ENCODE measurements around the gene MARK2. TPM values are rescaled to one million over a fixed set of nuclear protein-coding genes. Genes with fewer than 3 reads are reported as not detected.
"Not testable (repeated sequence)": the region's sequence is repeated elsewhere in the genome, so short reads cannot be mapped to it uniquely, and the experiment has no call there.

The MARK2 gene
- total RNA-seq: 36.5 and 38.8 TPM in 2 replicates

DNA sequence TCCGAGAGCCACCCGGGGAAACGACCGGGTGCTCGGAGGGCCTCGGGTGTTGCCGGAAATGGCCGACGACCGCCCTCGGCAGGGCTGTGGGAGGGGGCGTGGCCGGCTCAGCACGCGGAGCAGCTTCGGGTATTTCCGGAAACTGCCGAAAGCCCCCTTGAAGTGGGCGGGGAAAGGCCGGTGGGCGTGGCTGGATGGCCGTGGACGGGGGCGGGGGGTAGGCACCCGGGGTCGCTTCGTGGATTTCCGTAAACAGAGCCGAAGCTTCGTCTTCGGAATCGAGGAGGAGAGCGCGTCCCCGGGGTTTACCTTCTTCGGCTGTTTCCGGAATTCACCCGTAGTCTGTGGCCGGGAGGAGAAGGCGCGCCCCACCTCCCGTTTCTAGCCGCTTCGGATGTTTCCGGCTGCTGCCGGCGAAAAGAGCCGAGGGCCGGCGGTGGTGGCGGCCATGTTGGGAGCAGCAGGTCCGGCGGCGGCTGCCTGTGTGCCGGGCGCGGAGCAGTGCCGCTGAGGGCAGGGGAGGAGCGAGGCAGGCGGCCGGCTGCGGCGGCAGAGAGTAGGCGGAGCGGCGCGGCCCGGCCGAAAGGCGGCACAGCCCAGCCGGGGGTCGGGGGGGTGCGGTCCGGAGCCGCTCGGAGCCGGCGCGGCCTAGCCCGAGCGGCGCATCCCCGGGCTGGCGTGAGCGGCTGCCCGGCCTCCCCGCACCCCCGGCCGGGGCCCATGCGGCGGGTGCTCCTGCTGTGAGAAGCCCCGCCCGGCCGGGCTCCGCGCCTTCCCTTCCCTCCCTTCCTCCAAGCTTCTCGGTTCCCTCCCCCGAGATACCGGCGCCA, at the start of gene MARK2:
TSS of gene MARK2 (plus strand) at position 433 of the 830 bp plus-strand sequence. CDS start at position 830, 397 bp downstream.
- intact Hi-C loops (cut with micrococcal nuclease): loop anchor here (1.0 to 10.0 kb wide), 5 partner anchors 49 to 310 kb away; partner anchors contain the start of genes COX8A and ZFTA
- no peaks in the 10 kb centered on the region for H3K9me3 Mint-ChIP-seq
- peak; percentile 99 for DNase-seq (ENCODE audit: low spot score)

DNA sequence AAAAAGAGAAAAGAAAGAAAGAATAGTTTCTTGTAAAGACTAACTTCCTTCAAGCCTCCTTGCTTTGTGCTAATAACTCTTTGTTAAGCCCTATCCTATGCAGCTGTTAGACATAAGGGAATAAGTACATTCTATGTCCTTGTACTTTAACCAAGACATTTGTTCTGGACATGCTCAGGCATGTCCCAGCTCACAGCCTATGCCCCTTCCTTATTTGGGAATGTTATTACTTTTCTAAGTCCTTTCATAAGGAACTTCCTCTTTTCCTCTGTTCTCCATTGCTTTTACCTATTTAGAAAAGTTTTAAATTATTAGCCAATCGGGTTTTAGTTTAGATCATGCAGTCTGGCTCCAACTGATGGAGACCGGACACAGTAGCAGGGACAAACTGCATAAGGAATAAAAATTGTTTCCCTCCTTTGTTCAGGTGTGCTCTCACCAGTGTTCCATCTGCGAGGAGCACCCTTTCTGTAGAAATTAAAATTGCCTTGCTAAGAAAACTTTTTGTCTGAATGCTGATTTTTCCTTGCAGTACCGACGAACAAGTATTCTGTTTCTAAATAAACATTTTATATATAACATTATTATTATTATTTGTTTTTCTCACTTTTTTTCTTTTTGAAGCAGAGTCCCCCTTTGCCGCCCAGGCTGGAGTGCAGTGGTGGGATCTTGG, 47.3 kb upstream of the MARK2 start:
- Mint-ChIP-seq H3K27ac (no peak overlapping the region), H3K4me1 (ENCODE audit: low read depth) (no peaks in the 10 kb centered on the region), H3K9me3 (peaks cover 19% of the 10 kb centered on the region)

More for the DNA sequence above, at the start of gene MARK2:
- Mint-ChIP-seq H3K27me3 (ENCODE audit: low read depth) (no peaks in the 10 kb centered on the region), H3K27ac (peak within 1 kb of the TSS; percentile 85), H3K4me1 (ENCODE audit: low read depth) (peaks cover 48% of the 10 kb centered on the region), H3K36me3 (ENCODE audit: low read depth) (peaks cover 39% of the 10 kb centered on the region), H3K4me3 (ENCODE audit: low read depth) (peak within 1 kb of the TSS; percentile 87)

DNA sequence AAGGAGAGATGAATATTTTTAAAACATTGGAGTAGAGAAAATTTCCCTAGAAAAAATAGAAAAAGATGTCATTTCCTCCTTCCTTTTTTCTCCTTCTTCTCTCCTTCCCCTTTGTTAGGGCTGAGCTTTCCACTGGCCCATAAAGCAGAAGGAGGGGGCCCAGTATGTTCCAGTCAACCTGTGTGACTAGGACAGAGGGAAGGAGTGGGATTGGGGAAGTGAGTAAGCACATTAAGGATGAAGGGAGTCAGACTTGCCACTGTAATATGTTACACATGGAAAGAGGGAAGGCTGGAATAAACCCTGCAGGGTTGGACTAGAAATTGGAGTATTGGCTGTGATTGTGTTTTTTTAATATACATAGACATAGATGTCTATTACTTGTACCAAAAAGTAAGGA, 45.7 kb upstream of the MARK2 start:
- H3K9me3 Mint-ChIP-seq: peaks cover 19% of the 10 kb centered on the region
- no peaks in the 10 kb centered on the region for H3K4me1 Mint-ChIP-seq (ENCODE audit: low read depth)
- DNase-seq (ENCODE audit: low spot score): no peak
- no peaks in the 10 kb centered on the region for H3K36me3 Mint-ChIP-seq (ENCODE audit: low read depth)
- intact Hi-C loops (cut with micrococcal nuclease): no loop called here
- H3K27ac Mint-ChIP-seq: no peak overlapping the region
- peaks cover 2% of the 10 kb centered on the region for H3K27me3 Mint-ChIP-seq (ENCODE audit: low read depth)
- H3K4me3 Mint-ChIP-seq (ENCODE audit: low read depth): no peak overlapping the region

More for the DNA sequence above, 47.3 kb upstream of the MARK2 start:
- intact Hi-C loops (cut with micrococcal nuclease): no loop called here
- Mint-ChIP-seq H3K4me3 (ENCODE audit: low read depth) (no peak overlapping the region), H3K36me3 (ENCODE audit: low read depth) (no peaks in the 10 kb centered on the region), H3K27me3 (ENCODE audit: low read depth) (peaks cover 2% of the 10 kb centered on the region)
- DNase-seq (ENCODE audit: low spot score): no peak

DNA sequence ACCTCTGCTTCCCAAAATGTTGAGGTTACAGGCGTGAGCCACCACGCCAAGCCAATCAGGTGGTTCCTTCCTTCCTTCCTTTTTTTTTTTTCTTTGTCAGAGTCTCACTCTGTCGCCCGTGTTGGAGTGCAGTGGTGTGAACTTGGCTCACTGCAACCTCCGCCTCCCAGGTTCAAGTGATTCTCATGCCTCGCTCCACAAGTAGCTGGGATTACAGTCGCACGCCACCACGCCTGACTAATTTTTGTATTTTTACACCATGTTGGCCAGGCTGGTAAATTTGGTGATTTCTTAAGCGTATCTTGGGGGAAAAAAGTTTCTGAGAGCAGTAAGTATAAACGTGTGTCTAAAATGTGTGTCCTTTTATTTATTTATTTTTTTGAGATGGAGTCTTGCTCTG, 43.8 kb upstream of the MARK2 start:
- intact Hi-C loops (cut with micrococcal nuclease): no loop called here
- peaks cover 19% of the 10 kb centered on the region for H3K9me3 Mint-ChIP-seq
- H3K36me3 Mint-ChIP-seq (ENCODE audit: low read depth): no peaks in the 10 kb centered on the region
- no peaks in the 10 kb centered on the region for H3K4me1 Mint-ChIP-seq (ENCODE audit: low read depth)
- H3K4me3 Mint-ChIP-seq (ENCODE audit: low read depth): no peak overlapping the region
- H3K27ac Mint-ChIP-seq: no peak overlapping the region
- peaks cover 2% of the 10 kb centered on the region for H3K27me3 Mint-ChIP-seq (ENCODE audit: low read depth)
- no peak for DNase-seq (ENCODE audit: low spot score)

DNA sequence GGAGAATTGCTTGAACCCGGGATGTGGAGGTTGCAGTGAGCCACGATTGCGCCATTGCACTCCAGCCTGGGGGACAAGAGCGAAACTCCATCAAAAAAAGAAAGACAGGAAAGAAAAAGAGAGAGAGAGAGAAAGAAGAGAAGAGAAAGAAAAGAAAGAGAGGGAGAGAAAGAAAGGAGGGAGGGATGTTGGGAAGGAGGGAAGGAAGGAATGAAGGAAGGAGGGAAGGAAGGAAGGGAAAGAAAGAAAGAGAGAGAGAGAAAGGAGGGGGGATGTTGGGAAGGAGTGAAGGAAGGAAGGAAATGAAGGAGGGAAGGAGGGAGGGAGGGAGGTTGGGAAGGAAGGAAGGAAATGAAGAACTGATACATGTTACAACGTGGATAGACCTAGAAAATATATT, 38.0 kb upstream of the MARK2 start:
- H3K36me3 Mint-ChIP-seq (ENCODE audit: low read depth): no peaks in the 10 kb centered on the region
- H3K4me3 Mint-ChIP-seq (ENCODE audit: low read depth): no peak overlapping the region
- no peak overlapping the region for H3K27ac Mint-ChIP-seq
- H3K4me1 Mint-ChIP-seq (ENCODE audit: low read depth): no peaks in the 10 kb centered on the region
- no peaks in the 10 kb centered on the region for H3K9me3 Mint-ChIP-seq
- intact Hi-C loops (cut with micrococcal nuclease): no loop called here
- no peak for DNase-seq (ENCODE audit: low spot score)
- peaks cover 2% of the 10 kb centered on the region for H3K27me3 Mint-ChIP-seq (ENCODE audit: low read depth)

DNA sequence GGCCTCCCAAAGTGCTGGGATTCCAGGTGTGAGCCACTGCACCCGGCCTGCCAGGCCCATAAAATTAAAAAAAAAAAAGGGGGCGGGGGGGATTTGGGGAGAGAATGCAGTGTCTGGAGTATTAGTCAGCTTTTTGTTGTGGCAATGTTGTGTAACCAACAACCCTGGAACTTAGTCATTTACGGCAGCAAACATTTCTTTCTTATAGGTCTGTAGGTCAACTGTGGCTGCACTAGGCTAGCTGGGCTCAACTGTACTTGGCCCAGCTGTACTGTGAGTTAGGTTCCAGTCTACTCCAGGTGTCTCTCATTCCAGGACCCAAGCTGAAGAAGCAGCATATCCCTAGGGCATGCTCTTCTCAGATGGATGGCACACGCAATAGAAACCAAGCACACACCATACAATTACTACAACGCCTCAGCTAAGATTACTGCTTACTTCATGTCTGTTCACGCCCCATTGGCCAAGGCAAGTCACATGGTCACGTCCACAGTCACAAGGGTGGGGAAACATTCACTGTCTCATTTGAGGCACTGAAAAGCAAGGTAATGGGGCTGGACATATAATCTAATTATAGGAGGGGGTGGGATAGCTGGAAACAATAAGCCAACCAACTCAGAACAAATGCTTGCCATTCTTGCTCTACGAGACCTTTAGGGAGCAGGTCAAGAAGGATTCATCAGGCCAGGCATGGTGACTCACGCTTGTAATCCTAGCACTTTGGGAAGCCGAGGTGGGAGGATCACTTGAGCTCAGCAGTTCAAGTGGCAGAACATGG, 36.1 kb upstream of the MARK2 start:
- no peaks in the 10 kb centered on the region for H3K9me3 Mint-ChIP-seq
- no peak overlapping the region for H3K4me3 Mint-ChIP-seq (ENCODE audit: low read depth)
- intact Hi-C loops (cut with micrococcal nuclease): no loop called here
- no peak overlapping the region for H3K27ac Mint-ChIP-seq
- no peaks in the 10 kb centered on the region for H3K36me3 Mint-ChIP-seq (ENCODE audit: low read depth)
- no peaks in the 10 kb centered on the region for H3K4me1 Mint-ChIP-seq (ENCODE audit: low read depth)
- peaks cover 2% of the 10 kb centered on the region for H3K27me3 Mint-ChIP-seq (ENCODE audit: low read depth)
- DNase-seq (ENCODE audit: low spot score): no peak

DNA sequence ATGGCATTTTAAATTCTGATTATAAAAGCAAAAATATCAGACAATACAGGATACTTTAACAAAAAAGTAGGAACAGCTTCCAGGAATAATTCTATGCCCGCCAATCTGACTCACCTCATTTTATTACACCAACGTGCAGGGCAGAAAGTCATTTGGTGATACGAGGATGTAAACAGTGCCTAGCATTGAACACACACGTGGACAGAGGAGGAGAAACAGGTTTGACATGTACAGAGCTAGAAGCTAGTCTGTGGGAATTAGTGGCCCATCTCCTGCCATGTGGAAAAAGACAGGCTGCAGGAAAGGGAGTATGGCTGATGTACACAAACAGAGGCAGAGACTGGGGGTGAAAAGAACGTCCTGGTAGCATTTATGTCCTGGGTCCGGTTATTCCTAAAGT, 34.7 kb upstream of the MARK2 start:
- H3K9me3 Mint-ChIP-seq: no peaks in the 10 kb centered on the region
- H3K4me3 Mint-ChIP-seq (ENCODE audit: low read depth): no peak overlapping the region
- no peaks in the 10 kb centered on the region for H3K4me1 Mint-ChIP-seq (ENCODE audit: low read depth)
- no peak overlapping the region for H3K27ac Mint-ChIP-seq
- DNase-seq (ENCODE audit: low spot score): no peak
- intact Hi-C loops (cut with micrococcal nuclease): no loop called here
- no peaks in the 10 kb centered on the region for H3K36me3 Mint-ChIP-seq (ENCODE audit: low read depth)
- peaks cover 2% of the 10 kb centered on the region for H3K27me3 Mint-ChIP-seq (ENCODE audit: low read depth)

DNA sequence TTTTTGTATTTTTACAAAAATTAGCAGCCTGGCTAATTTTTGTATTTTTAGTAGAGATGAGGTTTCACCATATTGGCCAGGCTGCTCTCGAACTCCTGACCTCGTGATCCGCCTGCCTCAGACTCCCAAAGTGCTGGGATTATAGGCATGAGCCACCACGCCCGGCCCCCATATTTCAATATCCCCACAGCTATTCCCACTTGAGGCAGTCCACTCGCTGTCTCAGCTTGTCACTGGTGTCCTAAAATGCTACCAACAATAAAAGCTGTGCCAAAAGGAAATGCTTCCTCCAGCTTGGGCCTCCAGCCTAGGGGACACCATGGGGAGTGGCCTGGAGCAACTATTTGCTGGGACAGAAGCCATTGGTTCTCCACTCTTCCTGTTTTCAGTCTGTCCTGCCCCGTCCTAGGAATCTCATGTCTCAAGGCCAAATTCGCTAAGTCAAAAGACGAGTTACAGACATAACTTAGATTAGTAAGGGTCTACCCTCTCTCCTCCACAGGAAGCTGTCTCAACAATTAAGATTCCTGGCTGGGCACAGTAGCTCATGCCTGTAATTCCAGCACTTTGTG, 33.0 kb upstream of the MARK2 start:
- Mint-ChIP-seq H3K27me3 (ENCODE audit: low read depth) (no peaks in the 10 kb centered on the region), H3K4me1 (ENCODE audit: low read depth) (no peaks in the 10 kb centered on the region), H3K27ac (no peak overlapping the region), H3K36me3 (ENCODE audit: low read depth) (no peaks in the 10 kb centered on the region), H3K9me3 (no peaks in the 10 kb centered on the region), H3K4me3 (ENCODE audit: low read depth) (no peak overlapping the region)
- intact Hi-C loops (cut with micrococcal nuclease): no loop called here
- DNase-seq (ENCODE audit: low spot score): no peak

DNA sequence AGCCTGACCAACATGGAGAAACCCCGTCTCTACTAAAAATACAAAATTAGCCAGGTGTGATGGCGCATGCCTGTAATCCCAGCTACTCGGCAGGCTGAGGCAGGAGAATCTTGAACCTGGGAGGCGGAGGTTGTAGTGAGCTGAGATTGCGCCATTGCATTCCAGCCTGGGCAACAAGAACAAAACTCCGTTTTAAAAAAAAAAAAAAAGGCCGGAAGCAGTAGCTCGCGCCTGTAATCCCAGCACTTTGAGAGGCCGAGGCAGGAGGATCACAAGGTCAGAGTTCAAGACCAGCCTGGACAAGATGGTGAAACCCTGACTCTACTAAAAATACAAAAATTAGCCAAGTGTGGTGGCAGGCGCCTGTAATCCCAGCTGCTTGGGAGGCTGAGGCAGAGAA, 28.5 kb upstream of the MARK2 start:
- H3K36me3 Mint-ChIP-seq (ENCODE audit: low read depth): peaks cover 10% of the 10 kb centered on the region
- not testable (repeated sequence) for H3K9me3 Mint-ChIP-seq; DNase-seq (ENCODE audit: low spot score); H3K4me3 Mint-ChIP-seq (ENCODE audit: low read depth); H3K27ac Mint-ChIP-seq; H3K27me3 Mint-ChIP-seq (ENCODE audit: low read depth)
- intact Hi-C loops (cut with micrococcal nuclease): loop anchor here (5.0 kb wide), 1 partner anchor 43 kb away; the partner anchor contains the start of gene ZFTA
- peaks cover 11% of the 10 kb centered on the region for H3K4me1 Mint-ChIP-seq (ENCODE audit: low read depth)

DNA sequence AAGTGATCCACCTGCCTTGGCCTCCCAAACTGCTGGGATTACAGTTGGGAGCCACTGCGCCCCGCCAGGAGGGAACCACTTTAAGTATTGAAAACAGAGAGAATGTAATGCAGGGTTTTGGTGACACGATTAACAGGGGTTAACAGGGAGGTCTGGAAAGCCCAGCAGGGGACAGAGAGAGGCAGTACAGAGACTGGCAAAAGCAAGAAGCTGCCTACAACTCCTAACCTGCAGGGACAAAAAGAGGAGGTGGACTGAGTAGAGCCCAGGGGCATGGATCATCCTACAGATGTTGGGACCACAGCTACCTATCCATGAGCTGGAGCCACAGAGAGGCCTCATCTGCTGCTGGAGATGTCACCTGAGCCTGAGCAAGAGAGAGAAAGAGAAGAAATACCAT, 27.4 kb upstream of the MARK2 start:
- intact Hi-C loops (cut with micrococcal nuclease): loop anchor here (5.0 kb wide), 1 partner anchor 44 kb away; the partner anchor contains the start of gene ZFTA
- Mint-ChIP-seq H3K27me3 (ENCODE audit: low read depth) (no peaks in the 10 kb centered on the region), H3K9me3 (no peaks in the 10 kb centered on the region), H3K4me1 (ENCODE audit: low read depth) (peaks cover 18% of the 10 kb centered on the region), H3K27ac (no peak overlapping the region), H3K36me3 (ENCODE audit: low read depth) (peaks cover 20% of the 10 kb centered on the region), H3K4me3 (ENCODE audit: low read depth) (no peak overlapping the region)
- no peak for DNase-seq (ENCODE audit: low spot score)

DNA sequence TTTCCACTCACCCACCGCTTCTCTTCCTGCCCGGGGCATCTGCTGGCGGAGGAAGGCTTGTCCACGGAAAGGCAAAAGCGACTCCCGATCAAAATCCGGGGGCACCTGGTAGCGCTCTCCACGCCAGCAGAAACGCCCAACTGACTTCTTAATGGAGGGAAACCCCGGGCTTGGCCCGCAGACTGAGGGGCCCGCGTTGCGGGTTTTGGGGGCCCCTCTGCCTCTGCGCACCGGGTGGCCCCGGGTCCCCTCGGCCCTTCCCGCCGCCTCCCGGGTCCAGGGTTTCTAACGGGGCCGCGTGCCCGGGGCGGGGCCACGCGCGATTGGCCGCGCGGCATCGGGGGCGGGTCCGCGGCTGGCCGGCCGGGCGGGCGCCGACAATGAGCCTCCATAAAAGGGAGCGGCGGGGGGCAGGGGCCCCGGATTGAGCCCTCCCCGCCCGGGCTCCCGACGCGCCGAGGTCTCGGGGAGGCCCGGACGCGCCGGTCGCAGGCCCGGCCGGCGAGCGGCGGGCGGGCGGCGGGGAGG, 25.8 kb upstream of the MARK2 start, which contains the start of gene SPINDOC:
TSS of gene SPINDOC (plus strand) at position 422 of the 528 bp plus-strand sequence. CDS start 231 bp downstream, outside the sequence.
- H3K9me3 Mint-ChIP-seq: no peaks in the 10 kb centered on the region
- H3K4me3 Mint-ChIP-seq (ENCODE audit: low read depth): peak within 1 kb of the TSS; percentile 85
- H3K27ac Mint-ChIP-seq: peak within 1 kb of the TSS; percentile 60
- H3K27me3 Mint-ChIP-seq (ENCODE audit: low read depth): no peaks in the 10 kb centered on the region
- DNase-seq (ENCODE audit: low spot score): peak; percentile 74
- intact Hi-C loops (cut with micrococcal nuclease): loop anchor here (5.0 kb wide), 1 partner anchor 46 kb away; the partner anchor contains the start of gene ZFTA
- H3K36me3 Mint-ChIP-seq (ENCODE audit: low read depth): peaks cover 31% of the 10 kb centered on the region
- peaks cover 18% of the 10 kb centered on the region for H3K4me1 Mint-ChIP-seq (ENCODE audit: low read depth)
